A549 (cell line): ENCODE data around the gene LAMC2. TPM values are rescaled to one million over a fixed set of nuclear protein-coding genes. Genes with fewer than 3 reads are reported as not detected.
"Not testable (repeated sequence)": the region's sequence is repeated elsewhere in the genome, so short reads cannot be mapped to it uniquely, and the experiment has no call there.

Experiments
- ATAC-seq, 2 experiments: fragments of 200-7000 bp in 1 of 2; fragments of >200 bp in 1 of 2; cut with Nextera tagmentation in 1 of 2; cut with Tn5 transposase in 1 of 2; 3 replicates each; pipeline versions ENCODE4 v1.8.0 to v1.9.1; 2018 to 2020; ENCODE audit warnings: mild to moderate bottlenecking in 1 of 2, moderate library complexity in 1 of 2
- CTCF ChIA-PET: fragments of 300-600 bp; sonication (Branson Sonifier 250); formaldehyde crosslinking; extraction: SDS; loops from one replicate; lab custom pipeline; 2021; ENCODE audit warnings: antibody characterized with exemption, inconsistent platforms; lab: Yijun Ruan, JAX
- POLR2A ChIA-PET: fragments of 350-600 bp; formaldehyde crosslinking; extraction: SDS; loops from one replicate; lab custom pipeline; 2021; ENCODE audit warnings: antibody characterized with exemption, inconsistent platforms; lab: Yijun Ruan, JAX
- DNase-seq, 2 experiments: peaks; one replicate each; pipeline versions ENCODE4 v3.0.0 to v3.0.0-alpha.2; 2011 to 2016; ENCODE audit warnings: low read depth in 1 of 2, low spot score in 1 of 2
- FAIRE-seq: peaks from 2 replicates; lab custom pipeline; 2011; peaks lifted over from hg19 to GRCh38; lab: Jason Lieb, UNC
- H3K27ac ChIP-seq, 2 experiments: fragments of >200 bp; sonication (Bioruptor Twin); formaldehyde crosslinking; 3 replicates each; pipeline ENCODE4 v1.5.1; 2016 to 2017
- H3K4me1 ChIP-seq: fragments of >200 bp; sonication (Bioruptor Twin); formaldehyde crosslinking; 3 replicates; pipeline ENCODE4 v1.6.1; 2016
- H3K4me2 ChIP-seq: fragments of >200 bp; sonication (Bioruptor Twin); formaldehyde crosslinking; 3 replicates; pipeline ENCODE4 v1.6.1; 2016
- H3K4me3 ChIP-seq: fragments of >200 bp; sonication (Bioruptor Twin); formaldehyde crosslinking; 3 replicates; pipeline ENCODE4 v1.5.1; 2016
- H3K9me3 ChIP-seq: fragments of >200 bp; sonication (Bioruptor Twin); formaldehyde crosslinking; 3 replicates; pipeline ENCODE4 v1.6.1; 2016
- ATOH8 ChIP-seq: fragments of 250-450 bp; sonication (Bioruptor Pico); IDR thresholded peaks from 2 replicates; pipeline ENCODE4 v1.5.0; 2020; ENCODE audit warnings: low read depth, mild to moderate bottlenecking, moderate library complexity
- BCL3 ChIP-seq: fragments of >200 bp; sonication (Bioruptor Twin); formaldehyde crosslinking; IDR thresholded peaks from 3 replicates; pipeline ENCODE4 v1.6.1; 2016
- CBX2 ChIP-seq: fragments of 200-600 bp; sonication (generic); IDR thresholded peaks from 2 replicates; pipeline ENCODE4 v1.6.1; 2016; ENCODE audit warnings: low read depth, mild to moderate bottlenecking, borderline replicate concordance
- CHD2 ChIP-seq: fragments of 150-350 bp; IDR thresholded peaks from 2 replicates; pipeline ENCODE4 v1.6.1; 2014; ENCODE audit warnings: low read length; ENCODE audit not compliant: partially characterized antibody
- EHF ChIP-seq: fragments of 250-450 bp; sonication (Bioruptor Pico); IDR thresholded peaks from 2 replicates; pipeline ENCODE4 v1.5.0; 2020; ENCODE audit warnings: mild to moderate bottlenecking
- EHMT2 ChIP-seq: fragments of 200-600 bp; sonication (generic); IDR thresholded peaks from 2 replicates; pipeline ENCODE4 v1.6.1; 2016; ENCODE audit warnings: antibody characterized with exemption, low read depth, mild to moderate bottlenecking, moderate library complexity
- ESRRA ChIP-seq: fragments of 150-350 bp; IDR thresholded peaks from 2 replicates; pipeline ENCODE4 v1.6.1; 2014; ENCODE audit warnings: mild to moderate bottlenecking, low read length, borderline replicate concordance
- FOSB ChIP-seq: fragments of 250-450 bp; sonication (Bioruptor Pico); IDR thresholded peaks from 2 replicates; pipeline ENCODE4 v1.5.0; 2020; ENCODE audit warnings: mild to moderate bottlenecking, moderate library complexity
- HMGXB4 ChIP-seq: fragments of 250-450 bp; sonication (Bioruptor Pico); IDR thresholded peaks from 2 replicates; pipeline ENCODE4 v1.5.0; 2021; ENCODE audit warnings: mild to moderate bottlenecking, moderate library complexity, borderline replicate concordance
- HOXA7 ChIP-seq: fragments of 250-450 bp; sonication (Bioruptor Pico); IDR thresholded peaks from 2 replicates; pipeline ENCODE4 v1.5.0; 2020; ENCODE audit warnings: mild to moderate bottlenecking, moderate library complexity
- JUNB ChIP-seq: fragments of >200 bp; sonication (Bioruptor Twin); formaldehyde crosslinking; IDR thresholded peaks from 2 replicates; pipeline ENCODE4 v1.6.1; 2016
- MAX ChIP-seq: IDR thresholded peaks from 2 replicates; pipeline ENCODE4 v1.6.1; 2012
- MAZ ChIP-seq: fragments of 150-350 bp; IDR thresholded peaks from 2 replicates; pipeline ENCODE4 v1.6.1; 2014; ENCODE audit warnings: antibody characterized with exemption, low read depth, low read length, borderline replicate concordance
- NFE2L2 ChIP-seq: fragments of 150-350 bp; conservative IDR thresholded peaks from 2 replicates; pipeline ENCODE4 v1.6.1; 2014; ENCODE audit warnings: low read length
- NR3C1 ChIP-seq: fragments of >200 bp; sonication (Bioruptor Twin); formaldehyde crosslinking; IDR thresholded peaks from 3 replicates; pipeline ENCODE4 v1.6.1; 2017
- PHF8 ChIP-seq: fragments of 200-600 bp; sonication (generic); IDR thresholded peaks from 2 replicates; pipeline ENCODE4 v1.6.1; 2016; ENCODE audit warnings: low read depth, mild to moderate bottlenecking, antibody characterized with exemption, moderate library complexity, borderline replicate concordance
- POLR2A ChIP-seq: IDR thresholded peaks from 2 replicates; pipeline ENCODE4 v1.6.1; 2012; ENCODE audit warnings: mild to moderate bottlenecking, low read length
- POLR2AphosphoS2 ChIP-seq: conservative IDR thresholded peaks from 2 replicates; pipeline ENCODE4 v1.6.1; 2012; ENCODE audit warnings: low read length, improper control_type of control experiment, inconsistent platforms
- RARB ChIP-seq: fragments of 250-450 bp; sonication (Bioruptor Pico); IDR thresholded peaks from 2 replicates; pipeline ENCODE4 v1.8.0; 2021; ENCODE audit warnings: mild to moderate bottlenecking, moderate library complexity
- REST ChIP-seq: fragments of 200-600 bp; sonication (generic); IDR thresholded peaks from 2 replicates; pipeline ENCODE4 v1.6.1; 2016; ENCODE audit warnings: antibody characterized with exemption, mild to moderate bottlenecking, moderate library complexity
- SREBF2 ChIP-seq: fragments of 450-650 bp; IDR thresholded peaks from 2 replicates; pipeline ENCODE4 v1.6.1; 2014; ENCODE audit warnings: mild to moderate bottlenecking, moderate library complexity
- TP53 ChIP-seq: fragments of 250-450 bp; sonication (Bioruptor Pico); IDR thresholded peaks from 2 replicates; pipeline ENCODE4 v1.5.0; 2021; ENCODE audit warnings: mild to moderate bottlenecking, moderate library complexity
- ZC3H11A ChIP-seq: fragments of 450-650 bp; IDR thresholded peaks from 2 replicates; pipeline ENCODE4 v1.6.1; 2014; ENCODE audit warnings: antibody characterized with exemption, mild to moderate bottlenecking
- ZFP36 ChIP-seq: fragments of 450-650 bp; IDR thresholded peaks from 2 replicates; pipeline ENCODE4 v1.6.1; 2014; ENCODE audit warnings: borderline replicate concordance; ENCODE audit not compliant: partially characterized antibody
- ZSCAN20 ChIP-seq: fragments of 250-450 bp; sonication (Bioruptor Pico); IDR thresholded peaks from 2 replicates; pipeline ENCODE4 v1.8.0; 2022; ENCODE audit warnings: mild to moderate bottlenecking, moderate library complexity
- WGBS: methylation state at CpG from one replicate; pipeline ENCODE4 v1.1.6; 2017; ENCODE audit errors: missing lambda C conversion rate; 5-methylcytosine and 5-hydroxymethylcytosine counted together
- polyA plus RNA-seq, 4 experiments: library from polyadenylated mRNA; depleted of rRNA in 3 of 4; stranded (reverse); fragments of >200 nt; fragmentation: RNase III in 1 of 4; extraction: RNeasy Plus Mini Kit Qiagen cat#74134 plus additional on column Dnase treatment in 1 of 4; gene quantifications; 2 replicates in 3 of 4; 3 replicates in 1 of 4; pipeline ENCODE4 v1.2.3, GENCODE V29; 2011 to 2017
- TF ChIP-seq, protein P1 (sequence below): fragments of >200 bp; sonication (Bioruptor Twin); formaldehyde crosslinking; IDR thresholded peaks from 3 replicates; pipeline ENCODE4 v1.5.1; 2016

The LAMC2 gene
- polyA plus RNA-seq, 2 of the 4 experiments (the other 2 are of a cell fraction) = 8.5 to 24.1 TPM

DNA sequence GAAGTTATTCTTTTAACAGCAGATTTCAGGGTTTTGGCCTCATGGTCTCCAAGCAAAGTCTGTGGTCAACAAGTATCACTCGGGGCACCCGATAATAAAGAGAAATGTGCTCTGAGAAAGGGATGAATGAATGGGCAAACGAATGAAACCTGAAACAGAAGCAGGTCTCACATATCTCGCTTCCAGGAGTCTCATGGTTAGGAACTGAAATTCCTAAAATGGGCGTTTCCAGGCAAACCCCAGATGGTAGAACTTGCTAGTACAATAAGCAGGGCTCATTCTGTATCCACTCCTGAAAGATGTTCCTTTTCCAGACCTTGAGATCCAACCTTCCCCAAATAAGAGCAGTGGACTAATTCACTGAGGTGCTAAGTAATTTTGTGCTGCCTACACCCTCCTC, 87.2 kb downstream of the LAMC2 start:
- H3K27ac ChIP-seq = peak overlapping the region in 1 of 2 experiments; percentile 5; a peak in 2 of 6 replicates
- H3K4me3 ChIP-seq = no peak overlapping the region
- 78% methylated on average over 5 of the region's 5 CpGs for WGBS
- TF ChIP-seq HOXA7 (CRISPR knock-in tag) = no peak
- no peak for TF ChIP-seq EHF (CRISPR knock-in tag)
- no peak for TF ChIP-seq ESRRA
- no peak for TF ChIP-seq JUNB
- no peak for TF ChIP-seq MAZ
- TF ChIP-seq NFE2L2 = no peak
- no peak for TF ChIP-seq ZC3H11A
- no peak for TF ChIP-seq ATOH8 (CRISPR knock-in tag)
- TF ChIP-seq CHD2 = no peak
- no peak for TF ChIP-seq PHF8
- no peak for TF ChIP-seq POLR2A
- TF ChIP-seq RARB = no peak
- TF ChIP-seq POLR2AphosphoS2 = no peak
- no peak for TF ChIP-seq SREBF2
- no peak for TF ChIP-seq EHMT2
- no peak for TF ChIP-seq FOSB (CRISPR knock-in tag)
- no peak for TF ChIP-seq ZSCAN20 (CRISPR knock-in tag)
- no peak for TF ChIP-seq NR3C1
- TF ChIP-seq MAX = no peak
- H3K4me1 ChIP-seq = peaks cover 28% of the 10 kb centered on the region
- CTCF ChIA-PET = interaction anchor here (7.4 kb wide), 1 partner anchor 7 kb away, joined by 71 read pairs; no protein-coding TSS in a partner anchor
- H3K4me2 ChIP-seq = no peak overlapping the region
- no peak; a peak in 2 of 6 replicates for ATAC-seq
- POLR2A ChIA-PET = no interaction called here
- no peak for FAIRE-seq
- DNase-seq = no peak
- H3K9me3 ChIP-seq = no peaks in the 10 kb centered on the region

DNA sequence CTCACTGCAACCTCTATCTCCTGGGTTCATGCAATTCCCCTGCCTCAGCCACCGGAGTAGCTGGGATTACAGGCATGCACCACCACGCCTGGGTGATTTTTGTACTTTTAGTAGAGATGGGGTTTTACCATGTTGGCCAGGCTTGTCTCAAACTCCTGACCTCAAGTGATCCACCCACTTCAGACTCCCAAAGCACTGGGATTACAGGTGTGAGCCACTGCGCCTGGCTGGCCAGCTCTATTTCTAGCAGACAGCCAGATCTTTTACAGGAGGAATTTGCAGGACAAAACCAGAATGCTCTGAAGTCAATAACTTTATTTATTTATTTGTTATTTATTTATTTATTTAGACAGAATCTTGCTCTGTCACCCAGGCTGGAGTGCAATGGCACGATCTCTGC, 87.9 kb downstream of the LAMC2 start:
- H3K4me2 ChIP-seq, POLR2A ChIA-PET, CTCF ChIA-PET, H3K27ac ChIP-seq, FAIRE-seq, ATAC-seq, H3K9me3 ChIP-seq, H3K4me3 ChIP-seq, DNase-seq: not testable (repeated sequence)
- 95% methylated on average over 4 of the region's 4 CpGs for WGBS
- peaks cover 28% of the 10 kb centered on the region for H3K4me1 ChIP-seq

DNA sequence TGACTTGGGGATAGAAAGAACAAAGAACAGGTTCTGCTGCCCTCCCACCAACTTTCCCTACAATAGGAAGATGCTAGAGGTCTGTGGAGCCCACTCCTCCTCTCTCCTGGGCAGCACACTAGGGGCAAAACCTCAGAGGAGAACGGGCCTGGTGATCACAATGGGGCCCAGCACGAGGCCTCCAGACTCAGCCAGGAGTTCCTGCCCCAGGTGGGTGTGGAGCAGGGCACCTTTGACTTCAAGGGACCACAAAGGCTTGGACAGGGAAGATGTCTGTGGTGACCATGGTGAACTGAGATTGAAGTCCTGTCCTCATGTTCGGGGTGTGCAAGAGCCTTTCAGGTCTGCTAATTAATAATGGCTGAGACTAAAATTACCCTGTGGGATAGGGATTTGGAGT, 88.8 kb downstream of the LAMC2 start:
- no peaks in the 10 kb centered on the region for H3K9me3 ChIP-seq
- H3K27ac ChIP-seq = no peak overlapping the region
- 81% methylated on average over 3 of the region's 3 CpGs for WGBS
- no peak for FAIRE-seq
- ChIA-PET POLR2A (no interaction called here), CTCF (interaction anchor here (1.6 kb wide), 2 partner anchors 44 to 348 kb away, joined by 4 to 5 read pairs; no protein-coding TSS in a partner anchor)
- H3K4me3 ChIP-seq = no peak overlapping the region
- peaks cover 28% of the 10 kb centered on the region for H3K4me1 ChIP-seq
- H3K4me2 ChIP-seq = no peak overlapping the region
- no peak for ATAC-seq
- no peak for DNase-seq
- TF ChIP-seq BCL3 (no peak), REST (no peak), TP53 (CRISPR knock-in tag) (no peak), ZFP36 (no peak), POLR2A (no peak), HMGXB4 (CRISPR knock-in tag) (no peak), CBX2 (no peak), MAZ (no peak), EHMT2 (no peak), CHD2 (no peak)
- TF ChIP-seq, protein P1, sequence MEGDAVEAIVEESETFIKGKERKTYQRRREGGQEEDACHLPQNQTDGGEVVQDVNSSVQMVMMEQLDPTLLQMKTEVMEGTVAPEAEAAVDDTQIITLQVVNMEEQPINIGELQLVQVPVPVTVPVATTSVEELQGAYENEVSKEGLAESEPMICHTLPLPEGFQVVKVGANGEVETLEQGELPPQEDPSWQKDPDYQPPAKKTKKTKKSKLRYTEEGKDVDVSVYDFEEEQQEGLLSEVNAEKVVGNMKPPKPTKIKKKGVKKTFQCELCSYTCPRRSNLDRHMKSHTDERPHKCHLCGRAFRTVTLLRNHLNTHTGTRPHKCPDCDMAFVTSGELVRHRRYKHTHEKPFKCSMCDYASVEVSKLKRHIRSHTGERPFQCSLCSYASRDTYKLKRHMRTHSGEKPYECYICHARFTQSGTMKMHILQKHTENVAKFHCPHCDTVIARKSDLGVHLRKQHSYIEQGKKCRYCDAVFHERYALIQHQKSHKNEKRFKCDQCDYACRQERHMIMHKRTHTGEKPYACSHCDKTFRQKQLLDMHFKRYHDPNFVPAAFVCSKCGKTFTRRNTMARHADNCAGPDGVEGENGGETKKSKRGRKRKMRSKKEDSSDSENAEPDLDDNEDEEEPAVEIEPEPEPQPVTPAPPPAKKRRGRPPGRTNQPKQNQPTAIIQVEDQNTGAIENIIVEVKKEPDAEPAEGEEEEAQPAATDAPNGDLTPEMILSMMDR = no peak
